Large intestine (tissue), 3 donors: Measurements from ENCODE around the gene ALG12. TPM values are rescaled to one million over a fixed set of nuclear protein-coding genes. Genes with fewer than 3 reads are reported as not detected.

Experiments used
- DNase-seq, 2 donors: peaks; one replicate each; pipeline versions ENCODE4 v3.0.0 to v3.0.0-alpha.2; 2013
- H3K27ac ChIP-seq: one replicate; pipeline ENCODE4 v1.5.1; 2013; ENCODE audit warnings: low read length
- H3K27me3 ChIP-seq: 2 replicates; pipeline ENCODE4 v1.6.1; 2013; ENCODE audit warnings: low read length; ENCODE audit not compliant: control insufficient read depth, insufficient read depth
- H3K36me3 ChIP-seq: 2 replicates; pipeline ENCODE4 v1.6.1; 2013; ENCODE audit warnings: low read length; ENCODE audit not compliant: control insufficient read depth, insufficient read depth
- H3K4me1 ChIP-seq: one replicate; pipeline ENCODE4 v1.6.1; 2013; ENCODE audit warnings: low read length; ENCODE audit not compliant: control insufficient read depth, insufficient read depth
- H3K4me3 ChIP-seq: one replicate; pipeline ENCODE4 v1.5.1; 2013; ENCODE audit warnings: low read length
- H3K9me3 ChIP-seq: one replicate; pipeline ENCODE4 v1.6.1; 2013; ENCODE audit warnings: mild to moderate bottlenecking, low read depth, low read length, moderate library complexity; ENCODE audit not compliant: control insufficient read depth
- WGBS: methylation state at CpG from one replicate; pipeline ENCODE4 v1.1.5; 2013; ENCODE audit warnings: low lambda C conversion rate; ENCODE audit not compliant: insufficient coverage; 5-methylcytosine and 5-hydroxymethylcytosine counted together
- polyA plus RNA-seq: library from polyadenylated mRNA; unstranded; fragments of 120-200 nt; gene quantifications from one replicate; pipeline ENCODE4 v1.2.1, GENCODE V29; 2013

ALG12 gene
- polyA plus RNA-seq, 1 donor, result 27.8 TPM

GRCh38 chr22:49927483-49928184 is 9.4 kb upstream of the ALG12 start:
- Histone ChIP-seq H3K4me3 (no peak overlapping the region), H3K9me3 (no peaks in the 10 kb centered on the region), H3K27ac (no peak overlapping the region), H3K27me3 (peaks cover 9% of the 10 kb centered on the region), H3K4me1 (peaks cover 8% of the 10 kb centered on the region), H3K36me3 (peaks cover 3% of the 10 kb centered on the region)
- no CpG with 5 or more reads among the region's 26 CpGs for WGBS
- no peak for DNase-seq

GRCh38 chr22:49926916-49927315 is 8.7 kb upstream of the ALG12 start:
- no CpG with 5 or more reads among the region's 18 CpGs for WGBS
- Histone ChIP-seq H3K36me3 (peaks cover 5% of the 10 kb centered on the region), H3K4me1 (peaks cover 8% of the 10 kb centered on the region), H3K4me3 (no peak overlapping the region), H3K27ac (no peak overlapping the region), H3K9me3 (no peaks in the 10 kb centered on the region), H3K27me3 (peaks cover 9% of the 10 kb centered on the region)
- DNase-seq, result no peak

- Histone ChIP-seq H3K9me3 (no peaks in the 10 kb centered on the region), H3K36me3 (peaks cover 9% of the 10 kb centered on the region), H3K4me3 (no peak overlapping the region), H3K4me1 (peaks cover 5% of the 10 kb centered on the region), H3K27ac (no peak overlapping the region), H3K27me3 (peaks cover 9% of the 10 kb centered on the region)
- DNase-seq, result no peak
- WGBS, result 80% methylated on average over 1 of the region's 24 CpGs
These were observed 7.4 kb upstream of the ALG12 start for GRCh38 chr22:49925525-49926128.

GRCh38 chr22:49924113-49924833 is 6.0 kb upstream of the ALG12 start:
- H3K27me3 ChIP-seq, result peaks cover 6% of the 10 kb centered on the region
- no CpG with 5 or more reads among the region's 31 CpGs for WGBS
- H3K4me3 ChIP-seq, result no peak overlapping the region
- no peaks in the 10 kb centered on the region for H3K4me1 ChIP-seq
- H3K36me3 ChIP-seq, result peaks cover 15% of the 10 kb centered on the region
- no peaks in the 10 kb centered on the region for H3K9me3 ChIP-seq
- no peak for DNase-seq
- no peak overlapping the region for H3K27ac ChIP-seq

GRCh38 chr22:49923445-49923844 is 5.2 kb upstream of the ALG12 start:
- no CpG with 5 or more reads among the region's 16 CpGs for WGBS
- H3K4me1 ChIP-seq, result peaks cover 3% of the 10 kb centered on the region
- no peaks in the 10 kb centered on the region for H3K27me3 ChIP-seq
- no peak for DNase-seq
- H3K36me3 ChIP-seq, result peaks cover 15% of the 10 kb centered on the region
- no peaks in the 10 kb centered on the region for H3K9me3 ChIP-seq
- H3K4me3 ChIP-seq, result no peak overlapping the region
- no peak overlapping the region for H3K27ac ChIP-seq

- peaks cover 3% of the 10 kb centered on the region for H3K4me1 ChIP-seq
- H3K27ac ChIP-seq, result no peak overlapping the region
- H3K27me3 ChIP-seq, result no peaks in the 10 kb centered on the region
- H3K9me3 ChIP-seq, result no peaks in the 10 kb centered on the region
- no peak overlapping the region for H3K4me3 ChIP-seq
- no CpG with 5 or more reads among the region's 25 CpGs for WGBS
- peaks cover 15% of the 10 kb centered on the region for H3K36me3 ChIP-seq
- DNase-seq, result no peak
These were observed 4.7 kb upstream of the ALG12 start for GRCh38 chr22:49922926-49923325.

GRCh38 chr22:49922484-49922883 is 4.2 kb upstream of the ALG12 start:
- no peak for DNase-seq
- no peak overlapping the region for H3K27ac ChIP-seq
- no peaks in the 10 kb centered on the region for H3K9me3 ChIP-seq
- H3K36me3 ChIP-seq, result peaks cover 15% of the 10 kb centered on the region
- WGBS, result no CpG with 5 or more reads among the region's 22 CpGs
- H3K4me3 ChIP-seq, result no peak overlapping the region
- peaks cover 3% of the 10 kb centered on the region for H3K4me1 ChIP-seq
- no peaks in the 10 kb centered on the region for H3K27me3 ChIP-seq

GRCh38 chr22:49921508-49922278 is 3.5 kb upstream of the ALG12 start:
- 60% methylated on average over 1 of the region's 35 CpGs for WGBS

GRCh38 chr22:49920859-49921258 is 2.6 kb upstream of the ALG12 start:
- H3K9me3 ChIP-seq, result no peaks in the 10 kb centered on the region
- no peak for DNase-seq
- peaks cover 8% of the 10 kb centered on the region for H3K4me1 ChIP-seq
- H3K27ac ChIP-seq, result no peak overlapping the region
- no peaks in the 10 kb centered on the region for H3K27me3 ChIP-seq
- peaks cover 15% of the 10 kb centered on the region for H3K36me3 ChIP-seq
- H3K4me3 ChIP-seq, result no peak overlapping the region
- WGBS, result no CpG with 5 or more reads among the region's 18 CpGs

More at GRCh38 chr22:49921508-49922278, 3.5 kb upstream of the ALG12 start:
- no peaks in the 10 kb centered on the region for H3K9me3 ChIP-seq
- H3K4me1 ChIP-seq, result peaks cover 8% of the 10 kb centered on the region
- H3K27ac ChIP-seq, result no peak overlapping the region
- no peak for DNase-seq
- H3K27me3 ChIP-seq, result no peaks in the 10 kb centered on the region
- H3K36me3 ChIP-seq, result peaks cover 15% of the 10 kb centered on the region
- no peak overlapping the region for H3K4me3 ChIP-seq
